GM12878 (cell line): ENCODE measurements around the gene DGKQ. TPM values are rescaled to one million over a fixed set of nuclear protein-coding genes. Genes with fewer than 3 reads are reported as not detected.

Source experiments
- ATAC-seq: fragments of 200-7000 bp; cut with Tn5 transposase; 3 replicates; pipeline ENCODE4 v1.9.1; 2020; ENCODE audit warnings: mild to moderate bottlenecking, moderate library complexity
- BruUV-seq: library from RNA; stranded (reverse); fragments of 400-500 nt; replicated peaks from 2 replicates; lab custom pipeline; 2021; lab: Mats Ljungman, UMichigan
- CTCF ChIA-PET: fragments of 300-600 bp; sonication (Branson Sonifier 250); formaldehyde crosslinking; extraction: SDS; loops from one replicate; lab custom pipeline; 2021; ENCODE audit warnings: inconsistent platforms; lab: Yijun Ruan, JAX
- POLR2A ChIA-PET: fragments of 350-600 bp; formaldehyde crosslinking; extraction: SDS; loops from one replicate; lab custom pipeline; 2021; ENCODE audit warnings: inconsistent platforms; lab: Charles Lee
- RAD21 ChIA-PET: fragments of 300-600 bp; sonication (Branson Sonifier 250); formaldehyde crosslinking; loops from one replicate; lab custom pipeline; 2023; ENCODE audit warnings: antibody characterized with exemption; ENCODE audit not compliant: unreplicated experiment; lab: Charles Lee
- SMC1A ChIA-PET: fragments of 300-600 bp; sonication (Branson Sonifier 250); formaldehyde crosslinking; loops from one replicate; lab custom pipeline; 2023; ENCODE audit not compliant: unreplicated experiment, uncharacterized antibody; lab: Charles Lee
- DNase-seq: peaks from one replicate; pipeline ENCODE4 v3.0.0-alpha.2; 2011; ENCODE audit warnings: low read depth, low spot score
- FAIRE-seq: peaks from 3 replicates; lab custom pipeline; 2011; peaks lifted over from hg19 to GRCh38; lab: Jason Lieb, UNC
- H2AFZ ChIP-seq: 2 replicates; pipeline ENCODE4 v1.6.0; 2011; ENCODE audit warnings: low read depth, low read length, control low read depth; ENCODE audit not compliant: control insufficient read depth
- H3K27ac ChIP-seq: 2 replicates; pipeline ENCODE4 v1.5.1; 2011; ENCODE audit warnings: control low read depth; ENCODE audit not compliant: control insufficient read depth, insufficient read depth
- H3K27me3 ChIP-seq, 2 experiments: replicated peaks in 1 of 2; 2 replicates each; pipeline versions ENCODE4 v1.6.0 to v1.6.1; 2011; ENCODE audit warnings: low read length in 1 of 2; ENCODE audit not compliant: control insufficient read depth in 2 of 2, insufficient read depth in 2 of 2
- H3K36me3 ChIP-seq, 2 experiments: 2 replicates each; pipeline ENCODE4 v1.5.1; 2011; ENCODE audit warnings: low read length in 1 of 2; ENCODE audit not compliant: control insufficient read depth in 2 of 2, insufficient read depth in 2 of 2
- H3K4me1 ChIP-seq: 2 replicates; pipeline ENCODE4 v1.6.1; 2011; ENCODE audit warnings: mild to moderate bottlenecking, low read length, moderate library complexity, mixed read lengths; ENCODE audit not compliant: control insufficient read depth, insufficient read depth
- H3K4me2 ChIP-seq: 2 replicates; pipeline ENCODE4 v1.6.0; 2011; ENCODE audit warnings: control low read depth; ENCODE audit not compliant: control insufficient read depth, insufficient read depth
- H3K4me3 ChIP-seq: fragments of 200-600 bp; sonication (generic); 2 replicates; pipeline ENCODE4 v1.5.1; 2016
- H3K79me2 ChIP-seq: 2 replicates; pipeline ENCODE4 v1.6.0; 2011; ENCODE audit warnings: low read length; ENCODE audit not compliant: control insufficient read depth, insufficient read depth
- H3K9ac ChIP-seq: 2 replicates; pipeline ENCODE4 v1.8.0; 2011; ENCODE audit warnings: low read length, control low read depth, mixed read lengths; ENCODE audit not compliant: control insufficient read depth, insufficient read depth
- H3K9me3 ChIP-seq: replicated peaks from 3 replicates; pipeline ENCODE4 v1.5.1; 2011; ENCODE audit warnings: mild to moderate bottlenecking, low read length; ENCODE audit not compliant: control insufficient read depth, insufficient read depth
- H4K20me1 ChIP-seq: 2 replicates; pipeline ENCODE4 v1.6.0; 2011; ENCODE audit not compliant: control insufficient read depth, insufficient read depth
- FOXK2 ChIP-seq: fragments of 450-650 bp; IDR thresholded peaks from 2 replicates; pipeline ENCODE4 v1.6.1; 2017; ENCODE audit warnings: mild to moderate bottlenecking, moderate library complexity
- HDAC2 ChIP-seq: fragments of 200-600 bp; sonication (generic); IDR thresholded peaks from 2 replicates; pipeline ENCODE4 v1.6.1; 2017
- PRDM15 ChIP-seq: fragments of 450-650 bp; formaldehyde crosslinking; IDR thresholded peaks from 2 replicates; pipeline ENCODE4 v1.4.0; 2020; ENCODE audit warnings: mild to moderate bottlenecking, moderate library complexity
- RCOR1 ChIP-seq: conservative IDR thresholded peaks from 2 replicates; pipeline ENCODE4 v1.6.1; 2012; ENCODE audit warnings: low read depth, low read length, improper control_type of control experiment
- STAT1 ChIP-seq: fragments of 450-650 bp; conservative IDR thresholded peaks from 2 replicates; pipeline ENCODE4 v1.6.1; 2014; ENCODE audit warnings: antibody characterized with exemption, mild to moderate bottlenecking
- USF2 ChIP-seq: IDR thresholded peaks from 2 replicates; pipeline ENCODE4 v1.6.1; 2011; ENCODE audit warnings: low read depth, low read length, improper control_type of control experiment, borderline replicate concordance
- ZNF687 ChIP-seq: fragments of 450-650 bp; IDR thresholded peaks from 2 replicates; pipeline ENCODE4 v1.6.1; 2017; ENCODE audit warnings: mild to moderate bottlenecking, moderate library complexity
- WGBS: methylation state at CpG from one replicate; pipeline ENCODE4 v1.1.6; 2016; ENCODE audit warnings: low lambda C conversion rate; ENCODE audit not compliant: insufficient replicate concordance, insufficient coverage; ENCODE audit errors: missing lambda C conversion rate; 5-methylcytosine and 5-hydroxymethylcytosine counted together
- in situ Hi-C: fragments of 300-500 bp; cut with MboI; formaldehyde crosslinking; loops from 9 replicates; pipeline ENCODE4 v1.14.3; 2018; ENCODE audit warnings: mixed read lengths
- intact Hi-C: fragments of 100-400 bp; cut with micrococcal nuclease; formaldehyde crosslinking; loops from one replicate; pipeline ENCODE4 v1.14.2; 2022; ENCODE audit not compliant: unreplicated experiment
- polyA plus RNA-seq, 11 experiments: library from polyadenylated mRNA; depleted of rRNA in 4 of 11; unstranded in 6 of 11; stranded (reverse) in 5 of 11; fragments of >200 nt; fragmentation: Nextera tagmentation in 4 of 11; fragmentation: Illumina TruSeq in 1 of 11; extraction: Ambion mirVana in 4 of 11; extraction: Trizol in 1 of 11; gene quantifications; 1 replicate in 1 of 11; 2 replicates in 10 of 11; pipeline versions ENCODE4 v1.2.1 to v1.2.3, GENCODE V29; 2011 to 2016; ENCODE audit warnings: inconsistent platforms in 2 of 11, missing spikeins in 2 of 11, low read depth in 1 of 11
- total RNA-seq, 4 experiments: library from RNA; depleted of rRNA in 3 of 4; stranded (reverse); fragments of >200 nt in 3 of 4; fragmentation: Illumina TruSeq in 1 of 4; extraction: Trizol in 1 of 4; gene quantifications; 2 replicates each; pipeline versions ENCODE4 v1.2.1 to v1.2.3, GENCODE V29; 2013 to 2021

DGKQ gene
- total and polyA plus RNA-seq, 10 of the 15 experiments (the other 5 are each of a cell fraction or from before 2014, with no cell fraction given): 0.11 to 10.5 (median 1.4) TPM

- Histone ChIP-seq H3K36me3 (no peaks in the 10 kb centered on the region; a peak in 1 of 4 replicates), H3K9me3 (no peaks in the 10 kb centered on the region), H3K4me1 (no peaks in the 10 kb centered on the region), H2AFZ (no peak overlapping the region), H3K79me2 (no peaks in the 10 kb centered on the region)
- ChIA-PET POLR2A (no interaction called here), CTCF (no interaction called here)
- 74% methylated on average over 17 of the region's 17 CpGs for WGBS
- intact Hi-C loops: no loop called here
- DNase-seq: no peak
- TF ChIP-seq RCOR1: no peak
- TF ChIP-seq, all 136 proteins: peak for 0
- FAIRE-seq (no peak), ATAC-seq (no peak)
- ChIA-PET SMC1A (no interaction called here), RAD21 (no interaction called here)
- in situ Hi-C loops: no loop called here
- no peak overlapping the region for H3K27ac ChIP-seq
- no peak overlapping the region for H3K4me3 ChIP-seq
- no peaks in the 10 kb centered on the region for H4K20me1 ChIP-seq
- no TSS peak for BruUV-seq
- no peak overlapping the region for H3K4me2 ChIP-seq
- no peak overlapping the region for H3K9ac ChIP-seq
- no peaks in the 10 kb centered on the region for H3K27me3 ChIP-seq
These were observed 19.0 kb downstream of the DGKQ start for GRCh38 chr4:954211-955020.

GRCh38 chr4:953574-953915 lies 19.8 kb downstream of the DGKQ start:
- 95% methylated on average over 13 of the region's 13 CpGs for WGBS
- Histone ChIP-seq H3K4me3 (no peak overlapping the region), H3K4me2 (no peak overlapping the region), H4K20me1 (no peaks in the 10 kb centered on the region), H3K27ac (no peak overlapping the region), H3K36me3 (no peaks in the 10 kb centered on the region; a peak in 1 of 4 replicates), H2AFZ (no peak overlapping the region), H3K4me1 (no peaks in the 10 kb centered on the region), H3K27me3 (no peaks in the 10 kb centered on the region), H3K79me2 (no peaks in the 10 kb centered on the region), H3K9ac (no peak overlapping the region), H3K9me3 (no peaks in the 10 kb centered on the region)
- ChIA-PET POLR2A (no interaction called here), CTCF (no interaction called here), RAD21 (no interaction called here), SMC1A (no interaction called here)
- no TSS peak for BruUV-seq
- FAIRE-seq (no peak), DNase-seq (no peak), ATAC-seq (no peak)
- in situ Hi-C loops: no loop called here
- intact Hi-C loops: no loop called here
- TF ChIP-seq ZNF687 (no peak), PRDM15 (CRISPR knock-in tag) (no peak), USF2 (no peak), FOXK2 (no peak), HDAC2 (no peak), STAT1 (no peak)
